ENCODE results near the gene TMEM221.

TMEM221 gene

DNA sequence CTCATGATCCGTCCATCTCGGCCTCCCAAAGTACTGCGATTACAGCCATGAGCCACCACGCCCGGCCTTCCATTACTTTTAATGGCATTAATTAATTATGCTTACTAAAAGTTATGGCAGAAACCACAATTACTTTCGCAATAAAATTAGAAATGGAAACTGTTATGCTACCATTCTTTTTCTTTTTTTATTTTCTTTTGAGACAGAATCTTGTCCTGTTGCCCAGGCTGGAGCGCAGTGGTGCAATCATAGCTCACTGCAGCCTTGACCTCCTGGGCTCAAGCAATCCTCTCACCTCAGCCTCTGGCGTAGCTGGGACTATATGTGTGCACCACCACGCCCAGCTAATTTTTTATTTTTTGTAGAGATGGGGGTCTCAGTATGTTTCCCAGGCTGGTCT lies 38.5 kb downstream of the TMEM221 start:
- no peak overlapping the region for H3K4me2 ChIP-seq (ENCODE audit: low read length)
- peaks cover 20% of the 10 kb centered on the region for H3K79me2 ChIP-seq (ENCODE audit: low read length)
- no peak overlapping the region for H3K27ac ChIP-seq (ENCODE audit: low read length)
- no peaks in the 10 kb centered on the region for H4K20me1 ChIP-seq (ENCODE audit: insufficient read depth, low read length)
- H3K27me3 ChIP-seq (ENCODE audit: low read depth, low read length) = no peaks in the 10 kb centered on the region
- peaks cover 5% of the 10 kb centered on the region for H3K36me3 ChIP-seq (replicated peaks; ENCODE audit: low read depth, low read length)
- no peak overlapping the region for H3K9ac ChIP-seq (ENCODE audit: low read length)
- peaks cover 20% of the 10 kb centered on the region for H3K4me1 ChIP-seq (ENCODE audit: low read length)
- H2AFZ ChIP-seq (ENCODE audit: low read depth, low read length) = no peak overlapping the region
- no peak overlapping the region for H3K4me3 ChIP-seq (ENCODE audit: low read length)
- H3K9me3 ChIP-seq (ENCODE audit: insufficient read depth, low read length) = no peaks in the 10 kb centered on the region
- no peak for TF ChIP-seq EZH2phosphoT487 (IDR thresholded peaks at IDR 0.05; ENCODE audit: low read depth)
- TF ChIP-seq, protein P1, sequence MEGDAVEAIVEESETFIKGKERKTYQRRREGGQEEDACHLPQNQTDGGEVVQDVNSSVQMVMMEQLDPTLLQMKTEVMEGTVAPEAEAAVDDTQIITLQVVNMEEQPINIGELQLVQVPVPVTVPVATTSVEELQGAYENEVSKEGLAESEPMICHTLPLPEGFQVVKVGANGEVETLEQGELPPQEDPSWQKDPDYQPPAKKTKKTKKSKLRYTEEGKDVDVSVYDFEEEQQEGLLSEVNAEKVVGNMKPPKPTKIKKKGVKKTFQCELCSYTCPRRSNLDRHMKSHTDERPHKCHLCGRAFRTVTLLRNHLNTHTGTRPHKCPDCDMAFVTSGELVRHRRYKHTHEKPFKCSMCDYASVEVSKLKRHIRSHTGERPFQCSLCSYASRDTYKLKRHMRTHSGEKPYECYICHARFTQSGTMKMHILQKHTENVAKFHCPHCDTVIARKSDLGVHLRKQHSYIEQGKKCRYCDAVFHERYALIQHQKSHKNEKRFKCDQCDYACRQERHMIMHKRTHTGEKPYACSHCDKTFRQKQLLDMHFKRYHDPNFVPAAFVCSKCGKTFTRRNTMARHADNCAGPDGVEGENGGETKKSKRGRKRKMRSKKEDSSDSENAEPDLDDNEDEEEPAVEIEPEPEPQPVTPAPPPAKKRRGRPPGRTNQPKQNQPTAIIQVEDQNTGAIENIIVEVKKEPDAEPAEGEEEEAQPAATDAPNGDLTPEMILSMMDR (IDR thresholded peaks at IDR 0.05; ENCODE audit: low read depth, low read length) = no peak

DNA sequence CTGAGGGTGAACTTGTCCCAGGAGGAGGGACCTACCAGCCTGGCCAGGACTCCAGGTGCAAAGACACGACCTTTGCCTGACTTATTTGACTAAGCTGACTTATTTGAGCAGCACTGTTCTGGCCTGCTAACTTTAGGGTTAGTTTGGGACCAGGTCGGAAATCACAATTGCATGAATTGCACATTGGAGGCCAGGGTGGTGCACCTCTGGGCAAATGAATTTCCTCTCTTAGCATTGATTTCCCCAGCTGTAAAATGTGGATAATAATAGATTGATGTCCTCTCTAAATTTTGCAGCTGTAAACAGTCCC lies 41.6 kb downstream of the TMEM221 start:
- no peak overlapping the region for H2AFZ ChIP-seq (ENCODE audit: low read depth, low read length)
- H3K9ac ChIP-seq (ENCODE audit: low read length) = peak overlapping the region; percentile 83
- H3K9me3 ChIP-seq (ENCODE audit: insufficient read depth, low read length) = no peaks in the 10 kb centered on the region
- H3K27me3 ChIP-seq (ENCODE audit: low read depth, low read length) = no peaks in the 10 kb centered on the region
- H3K27ac ChIP-seq (ENCODE audit: low read length) = peak overlapping the region; percentile 81
- peaks cover 12% of the 10 kb centered on the region for H3K36me3 ChIP-seq (replicated peaks; ENCODE audit: low read depth, low read length)
- H3K79me2 ChIP-seq (ENCODE audit: low read length) = peaks cover 36% of the 10 kb centered on the region
- peak overlapping the region; percentile 98 for H3K4me2 ChIP-seq (ENCODE audit: low read length)
- H3K4me1 ChIP-seq (ENCODE audit: low read length) = peaks cover 33% of the 10 kb centered on the region
- no peaks in the 10 kb centered on the region; the same call in 1 of the 2 replicates for H4K20me1 ChIP-seq (ENCODE audit: insufficient read depth, low read length)
- peak overlapping the region; percentile 83 for H3K4me3 ChIP-seq (ENCODE audit: low read length)
- TF ChIP-seq EZH2phosphoT487 (IDR thresholded peaks at IDR 0.05; ENCODE audit: low read depth) = no peak
- TF ChIP-seq, protein P1 (IDR thresholded peaks at IDR 0.05; ENCODE audit: low read depth, low read length) = no peak

DNA sequence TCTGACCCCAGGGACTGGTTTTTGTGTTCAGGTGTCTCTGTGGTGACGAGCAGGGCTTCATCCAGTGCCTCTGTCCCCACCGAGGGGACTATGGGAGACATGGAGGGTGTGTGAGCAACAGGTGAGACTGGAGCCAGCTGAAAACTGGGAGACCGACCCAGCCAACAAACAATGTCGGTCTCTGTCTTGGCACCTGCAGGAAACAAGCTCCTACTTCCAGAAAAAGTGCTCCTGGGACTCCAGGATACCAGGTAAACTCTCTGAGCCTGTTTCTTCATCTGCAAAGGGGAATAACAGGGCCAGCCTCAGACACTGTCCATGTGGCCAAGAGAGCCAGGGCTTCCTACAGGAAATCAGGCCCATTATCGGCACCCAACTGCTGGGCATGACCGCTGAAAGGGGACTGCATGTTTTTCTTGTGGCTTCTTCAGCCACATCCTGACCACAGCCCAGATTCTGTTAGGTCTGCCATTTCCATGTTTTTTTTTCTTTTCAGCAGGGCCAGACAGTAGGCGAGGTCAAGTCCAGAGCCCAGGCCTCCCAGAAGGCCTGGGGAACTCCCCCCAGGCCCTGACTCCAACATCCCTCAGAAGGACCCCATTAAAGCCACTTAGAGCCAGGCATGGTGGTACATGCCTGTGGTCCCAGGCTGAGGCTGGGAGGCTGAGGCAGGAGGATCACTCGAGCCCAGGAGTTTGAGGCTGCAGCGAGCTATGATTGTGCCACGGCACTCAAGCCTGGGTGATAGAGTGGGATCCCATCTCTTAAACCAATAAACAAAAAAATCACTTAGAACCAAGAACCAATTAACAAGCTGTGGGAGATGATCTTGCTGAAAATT lies 42.2 kb downstream of the TMEM221 start:
- H3K9ac ChIP-seq (ENCODE audit: low read length) = peak overlapping the region; percentile 83
- peak overlapping the region; percentile 83 for H3K4me3 ChIP-seq (ENCODE audit: low read length)
- peak overlapping the region; percentile 98 for H3K4me2 ChIP-seq (ENCODE audit: low read length)
- H3K9me3 ChIP-seq (ENCODE audit: insufficient read depth, low read length) = no peaks in the 10 kb centered on the region
- no peaks in the 10 kb centered on the region; the same call in 1 of the 2 replicates for H4K20me1 ChIP-seq (ENCODE audit: insufficient read depth, low read length)
- H3K27ac ChIP-seq (ENCODE audit: low read length) = peak overlapping the region; percentile 81
- H2AFZ ChIP-seq (ENCODE audit: low read depth, low read length) = peak overlapping the region; percentile 71; the same call in 1 of the 2 replicates
- H3K79me2 ChIP-seq (ENCODE audit: low read length) = peaks cover 36% of the 10 kb centered on the region
- peaks cover 33% of the 10 kb centered on the region for H3K4me1 ChIP-seq (ENCODE audit: low read length)
- no peak for TF ChIP-seq EZH2phosphoT487 (IDR thresholded peaks at IDR 0.05; ENCODE audit: low read depth)
- TF ChIP-seq, protein P1 (IDR thresholded peaks at IDR 0.05; ENCODE audit: low read depth, low read length) = no peak
- no peaks in the 10 kb centered on the region for H3K27me3 ChIP-seq (ENCODE audit: low read depth, low read length)
- H3K36me3 ChIP-seq (replicated peaks; ENCODE audit: low read depth, low read length) = peaks cover 15% of the 10 kb centered on the region

DNA sequence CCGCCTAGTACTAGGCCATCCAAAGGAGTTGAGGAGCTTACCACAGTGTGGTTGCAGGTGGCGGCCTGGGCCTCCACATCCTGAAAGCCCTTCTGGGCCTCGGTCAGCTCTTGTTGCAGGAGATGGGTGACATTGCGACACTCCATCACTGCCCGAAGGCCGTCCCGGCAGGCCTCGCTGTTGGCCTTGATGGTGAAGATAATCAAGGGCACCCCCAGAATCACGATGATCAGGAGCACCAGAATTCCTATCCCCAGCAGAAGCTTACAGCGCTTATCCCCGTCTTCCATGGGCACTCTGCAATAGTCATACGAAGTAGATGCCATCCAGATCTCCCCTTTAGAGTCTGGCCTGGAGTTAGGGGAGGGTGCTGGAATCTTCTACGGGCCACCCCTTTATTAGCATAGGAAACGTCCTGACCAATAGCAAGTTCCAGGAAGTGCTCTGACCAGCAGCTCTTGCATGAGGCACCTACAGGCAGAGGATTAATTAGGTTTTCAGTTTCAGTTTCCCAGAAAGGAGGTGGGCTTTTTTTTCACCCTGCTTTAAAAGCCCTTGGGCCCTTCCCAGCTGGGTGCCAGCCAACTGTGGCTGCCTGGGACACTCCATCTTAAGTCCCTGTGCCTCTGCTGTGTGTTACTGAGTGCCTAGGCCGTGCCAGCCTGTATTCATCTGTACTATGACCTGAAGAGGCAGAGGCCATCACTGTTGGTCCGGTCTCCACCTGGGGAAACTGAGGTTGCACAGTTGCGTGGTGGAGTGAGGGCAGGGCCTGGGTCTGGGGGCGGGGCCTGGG lies 43.0 kb downstream of the TMEM221 start, which contains the start of gene BST2:
BST2 (minus strand) TSS at position 381 of the 796 bp plus-strand sequence; CDS start at position 326, 55 bp downstream.
- Histone ChIP-seq H3K4me1 (ENCODE audit: low read length) (peaks cover 33% of the 10 kb centered on the region), H3K27me3 (ENCODE audit: low read depth, low read length) (no peaks in the 10 kb centered on the region), H3K4me2 (ENCODE audit: low read length) (peak within 1 kb of the TSS; percentile 98), H3K9me3 (ENCODE audit: insufficient read depth, low read length) (no peaks in the 10 kb centered on the region), H3K36me3 (replicated peaks; ENCODE audit: low read depth, low read length) (peaks cover 15% of the 10 kb centered on the region), H3K4me3 (ENCODE audit: low read length) (peak within 1 kb of the TSS; percentile 83), H2AFZ (ENCODE audit: low read depth, low read length) (peak within 1 kb of the TSS; percentile 71), H3K79me2 (ENCODE audit: low read length) (peaks cover 36% of the 10 kb centered on the region), H4K20me1 (ENCODE audit: insufficient read depth, low read length) (no peaks in the 10 kb centered on the region; the same call in 1 of the 2 replicates), H3K27ac (ENCODE audit: low read length) (peak within 1 kb of the TSS; percentile 81), H3K9ac (ENCODE audit: low read length) (peak within 1 kb of the TSS; percentile 83)
- no peak for TF ChIP-seq EZH2phosphoT487 (IDR thresholded peaks at IDR 0.05; ENCODE audit: low read depth)
- TF ChIP-seq, protein P1 (IDR thresholded peaks at IDR 0.05; ENCODE audit: low read depth, low read length) = no peak

Data from OCI-LY3 (cell line).